ENCODE results near the gene KCP. TPM values are rescaled to one million over a fixed set of nuclear protein-coding genes. Genes with fewer than 3 reads are reported as not detected.

Gene KCP
- under 1 TPM; 0.23 to 0.28 (median 0.24) TPM for total RNA-seq
- polyA plus RNA-seq = 0.36 TPM
- long read RNA-seq, donor 1, partial matches to known transcripts = 0 of 1 reads
- long read RNA-seq, donor 1, other reads (novel, unspliced or antisense) = 1 of 1 reads
- long read RNA-seq, donor 2, partial matches to known transcripts = 0 of 1 reads
- long read RNA-seq, donor 2, other reads (novel, unspliced or antisense) = 1 of 1 reads
- long read RNA-seq, donor 3, partial matches to known transcripts = 0 of 2 reads
- long read RNA-seq, donor 3, other reads (novel, unspliced or antisense) = 2 of 2 reads
- long read RNA-seq, donor 4 = 0 reads

GRCh38 chr7:128910569-128910945, at the start of gene KCP:
KCP (minus strand) TSS chr7:128910709; CDS start chr7:128910676, 33 bp downstream.
- DNase-seq = peak in 1 of 3 donors; percentile 45
- no peaks in the 10 kb centered on the region for H3K4me1 ChIP-seq (ENCODE audit: control insufficient read depth, insufficient read depth, low read length)
- no peak within 1 kb of the TSS for H3K27ac ChIP-seq (ENCODE audit: low read length)
- H3K4me3 ChIP-seq (ENCODE audit: low read length) = peak within 1 kb of the TSS; percentile 27
- H3K27me3 ChIP-seq (ENCODE audit: control insufficient read depth, insufficient read depth) = no peaks in the 10 kb centered on the region
- 19% methylated on average over 34 of the region's 34 CpGs for WGBS
- intact Hi-C loops (cut with DNase I) = loop anchor here in 1 of 4 donors (10.0 kb wide), 1 partner anchor 174 kb away; no protein-coding TSS in a partner anchor
- ATAC-seq = peak in 1 of 2 donors; percentile 3
- H3K9me3 ChIP-seq (ENCODE audit: control insufficient read depth, low read length) = no peaks in the 10 kb centered on the region

GRCh38 chr7:128959296-128959695, 48.8 kb upstream of the KCP start:
- WGBS = 88% methylated on average over 4 of the region's 4 CpGs
- ATAC-seq (no peak), DNase-seq (no peak)
- H3K4me3 ChIP-seq (ENCODE audit: low read length) = no peak overlapping the region
- H3K27me3 ChIP-seq (ENCODE audit: control insufficient read depth, insufficient read depth) = no peaks in the 10 kb centered on the region
- no peak overlapping the region for H3K27ac ChIP-seq (ENCODE audit: low read length)
- no peaks in the 10 kb centered on the region for H3K9me3 ChIP-seq (ENCODE audit: control insufficient read depth, low read length)
- no peaks in the 10 kb centered on the region for H3K4me1 ChIP-seq (ENCODE audit: control insufficient read depth, insufficient read depth, low read length)
- intact Hi-C loops (cut with DNase I) = no loop called here

GRCh38 chr7:128955981-128956380, 45.5 kb upstream of the KCP start:
- H3K4me3 ChIP-seq (ENCODE audit: low read length) = no peak overlapping the region
- H3K27me3 ChIP-seq (ENCODE audit: control insufficient read depth, insufficient read depth) = no peaks in the 10 kb centered on the region
- H3K4me1 ChIP-seq (ENCODE audit: control insufficient read depth, insufficient read depth, low read length) = no peaks in the 10 kb centered on the region
- ATAC-seq (no peak), DNase-seq (no peak)
- intact Hi-C loops (cut with DNase I) = no loop called here
- H3K27ac ChIP-seq (ENCODE audit: low read length) = no peak overlapping the region
- H3K9me3 ChIP-seq (ENCODE audit: control insufficient read depth, low read length) = no peaks in the 10 kb centered on the region

GRCh38 chr7:128954830-128955802, 44.6 kb upstream of the KCP start:
- Histone ChIP-seq H3K27ac (ENCODE audit: low read length) (no peak overlapping the region), H3K27me3 (ENCODE audit: control insufficient read depth, insufficient read depth) (no peaks in the 10 kb centered on the region), H3K4me1 (ENCODE audit: control insufficient read depth, insufficient read depth, low read length) (no peaks in the 10 kb centered on the region), H3K9me3 (ENCODE audit: control insufficient read depth, low read length) (no peaks in the 10 kb centered on the region), H3K4me3 (ENCODE audit: low read length) (no peak overlapping the region)
- intact Hi-C loops (cut with DNase I) = no loop called here
- ATAC-seq (no peak), DNase-seq (no peak)
- WGBS = 68% methylated on average over 15 of the region's 15 CpGs

GRCh38 chr7:128954150-128954549, 43.6 kb upstream of the KCP start:
- WGBS = 91% methylated on average over 2 of the region's 2 CpGs
- Histone ChIP-seq H3K27me3 (ENCODE audit: control insufficient read depth, insufficient read depth) (no peaks in the 10 kb centered on the region), H3K9me3 (ENCODE audit: control insufficient read depth, low read length) (no peaks in the 10 kb centered on the region), H3K4me1 (ENCODE audit: control insufficient read depth, insufficient read depth, low read length) (no peaks in the 10 kb centered on the region), H3K4me3 (ENCODE audit: low read length) (no peak overlapping the region), H3K27ac (ENCODE audit: low read length) (no peak overlapping the region)
- intact Hi-C loops (cut with DNase I) = no loop called here
- DNase-seq (no peak), ATAC-seq (no peak)

GRCh38 chr7:128951296-128951695, 40.8 kb upstream of the KCP start:
- no peak overlapping the region for H3K4me3 ChIP-seq (ENCODE audit: low read length)
- WGBS = 55% methylated on average over 5 of the region's 5 CpGs
- ATAC-seq (no peak), DNase-seq (no peak)
- no peaks in the 10 kb centered on the region for H3K4me1 ChIP-seq (ENCODE audit: control insufficient read depth, insufficient read depth, low read length)
- no peaks in the 10 kb centered on the region for H3K9me3 ChIP-seq (ENCODE audit: control insufficient read depth, low read length)
- no peak overlapping the region for H3K27ac ChIP-seq (ENCODE audit: low read length)
- H3K27me3 ChIP-seq (ENCODE audit: control insufficient read depth, insufficient read depth) = no peaks in the 10 kb centered on the region
- intact Hi-C loops (cut with DNase I) = no loop called here

GRCh38 chr7:128948976-128949760, 38.7 kb upstream of the KCP start:
- intact Hi-C loops (cut with DNase I) = no loop called here
- ATAC-seq (peak in 1 of 2 donors; percentile 27), DNase-seq (peak in 1 of 3 donors; percentile 50)
- 83% methylated on average over 4 of the region's 4 CpGs for WGBS
- Histone ChIP-seq H3K9me3 (ENCODE audit: control insufficient read depth, low read length) (no peaks in the 10 kb centered on the region), H3K27ac (ENCODE audit: low read length) (no peak overlapping the region), H3K4me1 (ENCODE audit: control insufficient read depth, insufficient read depth, low read length) (no peaks in the 10 kb centered on the region), H3K4me3 (ENCODE audit: low read length) (no peak overlapping the region), H3K27me3 (ENCODE audit: control insufficient read depth, insufficient read depth) (no peaks in the 10 kb centered on the region)

GRCh38 chr7:128948312-128948973, 37.9 kb upstream of the KCP start:
- ATAC-seq (peak; percentile 27 to 30), DNase-seq (peak in 1 of 3 donors; percentile 43)
- no peaks in the 10 kb centered on the region for H3K9me3 ChIP-seq (ENCODE audit: control insufficient read depth, low read length)
- WGBS = 78% methylated on average over 12 of the region's 12 CpGs
- intact Hi-C loops (cut with DNase I) = no loop called here
- no peak overlapping the region for H3K27ac ChIP-seq (ENCODE audit: low read length)
- H3K27me3 ChIP-seq (ENCODE audit: control insufficient read depth, insufficient read depth) = no peaks in the 10 kb centered on the region
- no peak overlapping the region for H3K4me3 ChIP-seq (ENCODE audit: low read length)
- H3K4me1 ChIP-seq (ENCODE audit: control insufficient read depth, insufficient read depth, low read length) = no peaks in the 10 kb centered on the region

- WGBS = 89% methylated on average over 9 of the region's 9 CpGs
- Histone ChIP-seq H3K27me3 (ENCODE audit: control insufficient read depth, insufficient read depth) (no peaks in the 10 kb centered on the region), H3K4me1 (ENCODE audit: control insufficient read depth, insufficient read depth, low read length) (no peaks in the 10 kb centered on the region), H3K4me3 (ENCODE audit: low read length) (no peak overlapping the region), H3K9me3 (ENCODE audit: control insufficient read depth, low read length) (no peaks in the 10 kb centered on the region), H3K27ac (ENCODE audit: low read length) (no peak overlapping the region)
- no peak for DNase-seq
- no peak for ATAC-seq
- intact Hi-C loops (cut with DNase I) = no loop called here
Measured at GRCh38 chr7:128947854-128948253, 37.3 kb upstream of the KCP start.
